GDM1 (cell line): ENCODE measurements around the gene CPTP.

Experiments
- DNase-seq: peaks from one replicate; lab custom pipeline; 2025; lab: John Stamatoyannopoulos, UW

CPTP gene

DNA sequence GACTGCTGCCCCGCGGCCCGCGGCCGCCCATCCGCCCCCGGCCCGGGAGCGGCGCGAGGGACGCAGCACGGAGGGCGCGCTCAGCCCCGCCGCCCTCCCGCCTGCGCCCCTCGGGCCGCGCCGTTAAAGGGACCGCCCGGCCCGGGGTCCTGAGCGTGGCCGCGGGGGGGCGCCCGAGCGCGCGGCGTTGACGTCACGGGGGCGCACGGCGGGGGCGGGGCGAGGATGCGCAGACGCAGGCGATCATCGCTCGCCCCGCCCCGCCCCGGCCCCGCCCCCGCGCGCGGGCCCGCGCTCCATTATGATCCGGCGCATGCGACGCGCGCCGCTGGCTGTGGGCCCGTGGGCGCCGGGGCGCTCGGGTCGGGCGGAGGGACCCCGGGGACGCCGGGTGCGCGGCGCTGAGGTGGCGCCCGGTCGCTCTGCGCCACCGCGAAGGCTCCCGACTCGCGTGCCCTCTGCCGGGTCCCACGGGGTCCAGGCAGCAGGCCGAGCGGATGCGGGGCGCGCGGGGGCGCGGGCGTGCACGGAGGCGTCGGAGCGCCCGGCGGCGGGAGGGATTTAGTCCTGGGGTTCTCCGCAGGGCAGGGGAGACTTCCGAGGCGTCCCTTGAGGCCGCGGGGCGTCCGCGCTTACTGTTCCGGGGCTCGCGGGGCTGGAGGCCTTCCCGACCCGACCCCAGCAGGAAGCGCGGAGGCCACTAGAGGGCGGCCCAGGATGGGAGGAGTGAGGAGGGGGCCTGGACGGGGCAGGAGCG, 24.8 kb downstream of the CPTP start, which contains the start of gene DVL1:
Gene DVL1 (minus strand): TSS at position 163 of the 757 bp plus-strand sequence. CDS start 353 bp downstream, outside the sequence.
- peak; percentile 48 for DNase-seq

DNA sequence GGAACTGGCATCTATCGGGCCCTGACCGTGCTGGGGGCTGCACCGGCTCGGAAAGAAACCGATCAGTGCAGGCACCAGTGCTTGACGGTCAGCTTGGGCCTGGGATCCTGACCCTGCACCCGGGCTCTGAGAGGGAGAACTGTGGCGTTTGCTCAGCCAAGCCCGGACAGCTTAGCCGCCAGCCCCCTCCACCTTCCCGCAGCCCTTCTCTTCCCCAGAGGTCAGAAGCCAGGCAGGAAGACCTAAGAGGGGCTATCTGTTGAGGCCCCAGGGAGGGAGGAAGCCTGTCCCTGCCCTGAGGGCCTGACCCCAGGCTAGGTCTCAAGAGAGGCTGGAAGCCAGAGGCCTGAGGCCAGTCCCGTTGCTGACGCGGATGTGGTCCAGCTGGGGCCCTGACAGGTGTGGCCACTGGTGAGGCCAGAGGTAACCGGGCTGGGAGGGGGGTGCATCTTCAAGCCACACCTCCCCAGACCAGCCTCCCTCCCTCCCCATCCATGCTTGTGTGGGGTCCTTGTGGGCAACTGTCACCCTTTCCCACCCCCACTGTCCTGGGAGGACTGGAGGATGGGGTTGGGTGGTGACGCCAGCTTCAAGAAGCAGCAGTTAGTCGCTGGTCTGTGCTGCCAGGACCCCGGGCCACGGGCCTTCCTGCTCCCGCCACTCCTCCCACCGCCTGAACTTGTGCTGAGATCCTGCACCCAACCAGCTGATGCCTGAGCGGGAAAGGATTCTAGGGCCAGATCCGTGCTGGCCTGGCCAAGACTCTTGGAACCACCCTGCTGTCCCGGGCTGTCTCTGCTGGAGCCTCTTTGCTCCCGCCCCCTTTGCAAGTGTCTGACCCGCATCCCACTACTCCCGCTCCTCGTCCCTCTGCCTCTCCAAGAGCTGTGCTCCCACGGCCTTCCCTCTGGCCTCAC, 27.2 kb downstream of the CPTP start:
- DNase-seq, result no peak

GRCh38 chr1:1352786-1353388, 28.3 kb downstream of the CPTP start:
- no peak for DNase-seq

DNA sequence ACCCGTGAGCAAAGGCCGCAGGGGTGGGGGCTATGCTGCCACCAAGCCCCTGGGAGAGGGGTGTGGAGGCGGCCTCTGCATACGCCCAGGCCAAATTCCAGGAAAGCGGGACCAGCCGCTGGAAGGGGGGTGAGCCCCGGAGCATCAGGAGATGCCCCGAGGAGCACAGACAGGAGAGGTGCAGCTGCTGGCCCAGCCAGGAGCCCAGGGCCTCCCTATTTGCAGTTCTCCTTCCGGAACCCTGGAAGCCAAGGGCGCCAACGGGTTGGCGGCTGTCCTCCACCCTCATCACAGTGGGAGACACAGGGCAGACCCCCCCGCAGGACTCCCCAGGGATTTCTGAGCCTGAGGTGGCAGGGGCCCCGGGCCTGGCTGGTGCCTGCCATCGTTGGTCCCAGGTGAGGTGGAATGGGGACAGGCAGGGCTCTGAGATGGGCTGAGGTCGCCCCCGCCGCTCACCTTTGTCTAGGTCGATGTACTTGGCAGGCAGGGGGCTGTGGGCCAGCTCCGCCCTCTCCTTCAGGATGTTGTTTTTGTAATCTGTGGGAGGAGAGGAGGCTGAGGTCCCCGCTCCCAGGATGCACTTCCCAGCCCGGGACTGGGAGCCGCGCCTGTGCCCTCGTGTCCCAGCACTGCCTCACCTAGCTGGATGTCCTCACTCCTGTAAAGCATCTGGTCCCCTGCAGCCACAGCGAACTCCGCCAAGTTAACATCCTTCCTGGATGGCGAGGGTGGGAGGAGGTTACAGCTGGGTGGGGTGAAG, 29.0 kb downstream of the CPTP start:
- no peak for DNase-seq

- no peak for DNase-seq
Observed at GRCh38 chr1:1354271-1355247, 30.0 kb downstream of the CPTP start.

DNA sequence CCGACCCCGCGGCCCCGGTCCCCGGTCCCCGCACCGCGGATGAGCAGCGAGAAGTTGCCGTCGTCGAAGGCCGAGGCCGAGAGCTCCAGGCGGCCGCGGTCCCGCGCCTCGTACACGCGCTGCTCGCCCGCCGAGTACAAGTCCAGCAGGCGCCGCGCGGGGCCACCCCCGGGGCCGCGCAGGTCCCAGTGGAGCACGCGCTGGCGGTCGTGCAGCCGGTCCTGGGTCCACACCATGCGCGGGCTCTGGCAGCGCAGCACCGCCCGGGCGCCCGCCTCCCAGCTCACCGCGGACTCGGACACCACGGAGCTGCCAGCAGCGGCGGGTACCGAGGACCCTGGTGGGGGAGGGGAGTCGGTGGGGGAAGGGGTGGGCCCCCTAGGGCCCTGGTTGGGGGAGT, 30.8 kb downstream of the CPTP start:
- DNase-seq, result no peak

- no peak for DNase-seq
Observed at GRCh38 chr1:1356166-1356795, 31.7 kb downstream of the CPTP start.

GRCh38 chr1:1356796-1357401, 32.3 kb downstream of the CPTP start:
- no peak for DNase-seq

DNA sequence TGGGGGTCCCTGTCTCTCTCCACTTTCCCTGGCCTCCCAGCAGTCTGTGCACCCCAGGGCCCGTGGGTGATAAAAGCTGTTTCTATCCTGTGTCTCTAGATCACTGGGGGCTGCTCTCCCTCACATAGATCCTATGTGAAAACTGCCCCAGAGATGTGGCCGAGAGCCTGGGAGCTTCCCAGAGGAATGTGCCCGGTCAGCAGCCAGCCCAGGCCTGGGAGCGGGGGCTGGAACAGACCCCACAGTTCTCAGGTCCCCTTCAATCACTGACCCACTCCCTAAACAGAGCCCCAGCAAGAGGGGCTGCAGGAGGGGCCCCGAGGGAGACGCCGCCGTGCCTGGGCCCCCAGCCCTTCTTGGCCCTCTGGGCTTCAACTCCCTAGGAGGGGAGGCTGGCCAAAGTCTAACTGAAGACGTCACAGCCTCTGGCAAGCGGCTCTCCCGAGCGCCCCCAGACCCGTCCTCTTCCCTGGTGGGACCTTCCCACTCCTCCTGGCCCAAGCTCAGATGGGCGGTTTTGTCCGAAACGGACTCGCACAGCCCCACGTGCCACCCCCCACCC, 33.4 kb downstream of the CPTP start:
- DNase-seq, result no peak

DNA sequence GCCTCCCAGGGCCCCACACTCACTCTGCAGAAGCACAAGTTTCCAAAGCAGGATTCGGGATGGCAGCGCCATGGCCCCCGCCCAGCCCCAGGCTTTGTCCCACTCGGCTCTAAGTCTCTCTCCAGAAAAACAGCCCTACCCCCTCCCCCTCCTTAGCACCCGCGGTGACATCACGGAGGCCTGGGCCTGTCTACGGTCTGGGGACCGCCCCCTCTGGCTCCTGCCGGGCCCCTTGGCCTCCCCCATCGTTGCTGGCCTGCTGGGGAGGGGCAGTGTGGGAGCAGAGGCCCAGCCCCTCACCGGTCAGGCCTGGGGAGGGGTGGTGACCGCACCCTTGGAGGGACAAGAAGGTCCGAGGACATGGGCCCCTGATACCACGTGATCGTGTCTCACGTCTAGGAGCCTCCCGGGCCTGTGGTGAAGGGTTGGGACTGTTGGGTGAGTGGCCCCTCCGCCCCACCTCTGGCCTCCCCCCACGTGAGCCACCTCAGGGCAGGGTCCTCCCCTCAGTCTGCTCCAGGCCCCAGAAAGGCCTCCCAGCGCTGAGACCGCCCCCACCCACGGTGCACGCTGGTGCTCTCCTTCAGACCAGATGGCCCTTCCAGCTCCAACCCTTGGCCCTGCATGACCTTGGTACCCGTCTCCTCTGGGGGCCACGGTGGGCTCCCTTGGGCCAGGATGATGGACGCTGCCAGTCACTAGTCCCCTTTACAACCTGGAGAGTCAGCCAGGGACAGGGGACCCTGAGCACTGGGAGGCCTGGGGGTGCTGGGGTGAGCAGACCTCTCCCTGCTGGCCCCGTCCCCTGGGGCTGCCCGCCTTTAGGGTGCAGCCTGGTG, 34.0 kb downstream of the CPTP start, which contains the start of gene MXRA8:
Gene MXRA8 (minus strand): TSS at position 123 of the 839 bp plus-strand sequence. CDS start 51 bp downstream, at position 72.
- DNase-seq, result no peak

- DNase-seq, result no peak
Observed at GRCh38 chr1:1359308-1359663, 34.7 kb downstream of the CPTP start.

- no peak for DNase-seq
Observed at GRCh38 chr1:1359664-1360468, 35.3 kb downstream of the CPTP start.

DNA sequence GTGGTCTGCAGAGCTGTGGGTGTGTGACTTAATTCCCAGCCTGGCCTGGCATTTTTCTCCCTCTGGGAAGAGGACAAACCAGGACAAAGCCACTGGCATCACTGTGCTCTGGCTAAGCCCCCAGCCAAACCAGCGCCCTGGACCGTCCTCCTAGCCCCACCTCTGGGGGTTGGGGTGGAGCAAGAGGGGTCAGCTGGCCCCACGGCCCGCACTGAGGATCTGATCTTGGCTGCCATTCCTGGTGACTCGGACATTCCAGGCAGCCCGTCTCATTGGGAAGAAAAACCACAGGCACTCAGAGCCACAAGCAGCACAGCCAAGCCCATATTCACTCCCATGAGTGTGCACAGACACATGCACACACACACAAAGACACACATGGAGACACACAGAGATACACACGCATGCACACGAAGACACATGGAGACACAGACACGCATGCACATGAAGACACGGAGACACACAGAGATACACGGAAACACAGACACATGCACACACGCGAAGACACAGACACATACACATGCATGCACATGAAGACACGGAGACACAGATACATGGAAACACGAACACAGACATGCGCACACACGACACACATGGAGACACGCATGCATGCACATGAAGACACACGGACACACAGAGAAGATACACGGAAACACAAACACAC, 36.0 kb downstream of the CPTP start:
- no peak for DNase-seq

DNA sequence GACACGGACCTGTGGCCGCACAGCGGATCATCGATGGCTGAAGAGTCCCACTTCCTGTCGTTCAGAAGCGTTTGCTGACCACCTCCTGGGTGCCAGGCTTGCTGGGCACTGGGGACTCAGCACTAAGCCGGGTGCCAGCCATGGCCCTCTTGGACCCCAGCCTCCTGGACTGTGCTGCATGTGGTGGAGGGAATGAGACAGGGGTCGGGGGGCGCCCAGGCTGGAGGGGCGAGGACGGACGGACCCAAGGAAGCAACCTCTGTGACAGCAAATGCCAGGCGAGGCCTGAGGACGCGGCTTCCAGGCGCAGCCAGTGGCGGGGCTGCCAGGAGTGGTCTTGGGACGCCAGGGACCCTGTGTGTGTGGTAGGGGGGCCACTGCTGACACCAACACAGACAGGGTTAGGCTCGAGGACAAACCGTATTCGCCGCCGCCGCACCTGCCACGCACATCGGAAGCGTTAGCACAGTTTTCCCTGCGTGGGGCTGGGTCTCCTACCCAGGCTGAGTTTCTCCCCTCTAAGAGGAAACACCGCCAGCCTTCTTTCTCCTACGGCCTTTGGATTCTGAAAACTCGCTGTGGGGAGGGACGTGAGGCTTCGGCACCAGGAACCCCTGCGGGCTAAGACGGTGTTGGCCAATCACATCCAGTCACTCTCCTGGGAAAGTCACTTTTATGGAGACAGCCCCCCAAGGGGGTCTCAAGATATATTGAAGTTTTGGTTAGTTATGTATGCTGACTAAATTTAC, 36.8 kb downstream of the CPTP start:
- no peak for DNase-seq

DNA sequence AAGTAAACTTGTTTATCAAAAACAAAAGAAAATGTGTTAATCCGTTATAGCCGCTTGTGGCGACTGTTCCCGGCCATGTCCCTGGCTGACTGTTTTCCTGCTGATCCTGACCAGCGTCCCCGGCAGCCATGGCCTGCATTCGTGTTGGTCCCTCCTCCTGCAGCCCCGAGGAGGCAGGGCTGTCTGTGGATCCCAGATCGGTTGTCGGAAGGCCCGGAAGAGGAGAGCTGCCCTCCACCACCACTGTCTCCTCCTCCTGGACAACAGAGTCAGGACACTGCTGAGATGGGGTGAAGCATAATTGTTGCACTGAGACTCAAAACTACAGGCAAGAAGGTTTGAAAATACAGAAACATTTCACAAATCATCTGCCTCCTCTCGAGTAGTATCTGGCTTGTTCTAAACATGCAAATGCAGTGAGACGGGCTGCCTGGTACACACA, 37.4 kb downstream of the CPTP start:
- no peak for DNase-seq

DNA sequence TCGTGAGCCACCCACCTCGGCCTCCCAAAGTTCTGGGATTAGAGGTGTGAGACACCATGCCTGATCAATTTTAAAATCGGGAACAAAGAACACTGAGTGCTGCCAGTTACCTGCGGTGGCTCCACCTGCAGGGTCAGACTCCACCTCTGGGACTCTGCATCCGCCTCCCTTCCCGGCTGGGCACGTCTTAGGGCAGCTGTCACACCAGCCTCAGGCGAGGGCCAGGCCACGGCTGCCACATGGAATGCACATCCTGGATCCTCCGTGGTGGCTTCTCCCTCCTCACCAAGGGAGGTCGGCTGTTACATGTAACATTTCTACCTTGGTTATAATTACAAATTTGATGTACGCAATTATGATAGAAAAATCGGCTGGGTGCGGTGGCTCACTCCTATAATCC, 39.7 kb downstream of the CPTP start:
- DNase-seq, result no peak
